Omental fat pad (tissue), 4 donors: Measurements from ENCODE around the gene POLR3A. TPM values are rescaled to one million over a fixed set of nuclear protein-coding genes. Genes with fewer than 3 reads are reported as not detected.

Experiments used
- ATAC-seq: fragments of 150-250 bp; one replicate; pipeline ENCODE4 v1.9.1; 2016; ENCODE audit warnings: mild to moderate bottlenecking, moderate library complexity; ENCODE audit not compliant: low FRiP score
- DNase-seq: peaks from one replicate; pipeline ENCODE4 v3.0.0-alpha.2; 2019; ENCODE audit warnings: low spot score
- CTCF ChIP-seq, 3 donors: fragments of 450-650 bp; IDR thresholded peaks; one replicate each; pipeline ENCODE4 v1.5.1; 2016 to 2017; ENCODE audit warnings: antibody characterized with exemption in 3 of 3, mild to moderate bottlenecking in 3 of 3, moderate library complexity in 2 of 3
- total RNA-seq, 4 donors: library from RNA; depleted of rRNA; stranded (reverse); fragments of >200 nt; gene quantifications; one replicate each; pipeline ENCODE4 v1.1.0, GENCODE V29; 2016

Gene POLR3A
- total RNA-seq, 4 donors from 2014 or later, result 9.6 to 18.5 (median 13.0) TPM

- ATAC-seq (no peak), DNase-seq (no peak)
- no peak for TF ChIP-seq CTCF (IDR thresholded peaks at IDR 0.05)
Measured at GRCh38 chr10:78035025-78035424, 5.7 kb upstream of the POLR3A start.

GRCh38 chr10:78033637-78034470 is 4.5 kb upstream of the POLR3A start, which contains the start of gene RPS24:
TSS of gene RPS24 (plus strand) at chr10:78033863. CDS start at chr10:78033902, 39 bp downstream.
- peak; percentile 96 for ATAC-seq
- no peak for TF ChIP-seq CTCF (IDR thresholded peaks at IDR 0.05)
- peak; percentile 78 for DNase-seq

GRCh38 chr10:78033387-78033636 is 4.0 kb upstream of the POLR3A start:
- DNase-seq, result no peak
- ATAC-seq, result no peak
- TF ChIP-seq CTCF (IDR thresholded peaks at IDR 0.05), result no peak

- DNase-seq (no peak), ATAC-seq (peak; percentile 32)
- no peak for TF ChIP-seq CTCF (IDR thresholded peaks at IDR 0.05)
Measured at GRCh38 chr10:78028438-78029268, 662 bp downstream of the POLR3A start.

- no peak for DNase-seq
- no peak for TF ChIP-seq CTCF (IDR thresholded peaks at IDR 0.05)
- no peak for ATAC-seq
Measured at GRCh38 chr10:78025685-78026364, 3.5 kb downstream of the POLR3A start.

GRCh38 chr10:78023741-78024140 is 5.6 kb downstream of the POLR3A start:
- ATAC-seq, result no peak
- DNase-seq, result no peak
- no peak for TF ChIP-seq CTCF (IDR thresholded peaks at IDR 0.05)
